IPS-11a (cell line): Measurements from ENCODE around the gene AGPAT4.

Experiments
- H3K4me3 ChIP-seq: one replicate; pipeline ENCODE4 v1.5.1; 2013; ENCODE audit warnings: low read depth, low read length, control low read depth

AGPAT4 gene

GRCh38 chr6:161284653-161285052 lies 10.8 kb upstream of the AGPAT4 start:
- H3K4me3 ChIP-seq, result no peak overlapping the region

GRCh38 chr6:161281092-161281491 lies 7.2 kb upstream of the AGPAT4 start:
- no peak overlapping the region for H3K4me3 ChIP-seq

GRCh38 chr6:161279677-161280415 lies 6.0 kb upstream of the AGPAT4 start:
- no peak overlapping the region for H3K4me3 ChIP-seq

- no peak overlapping the region for H3K4me3 ChIP-seq
These were observed 2.8 kb upstream of the AGPAT4 start for GRCh38 chr6:161276605-161277155.

- H3K4me3 ChIP-seq, result no peak overlapping the region
These were observed 1.0 kb upstream of the AGPAT4 start for GRCh38 chr6:161274898-161275297.

- H3K4me3 ChIP-seq, result peak overlapping the region; percentile 52
These were observed 612 bp upstream of the AGPAT4 start for GRCh38 chr6:161274488-161274858.

- H3K4me3 ChIP-seq, result peak overlapping the region; percentile 74
These were observed 548 bp downstream of the AGPAT4 start for GRCh38 chr6:161273274-161273751.

- peak overlapping the region; percentile 74 for H3K4me3 ChIP-seq
These were observed 1.1 kb downstream of the AGPAT4 start for GRCh38 chr6:161272635-161273273.

GRCh38 chr6:161271343-161272030 lies 2.4 kb downstream of the AGPAT4 start:
- H3K4me3 ChIP-seq, result no peak overlapping the region

- no peak overlapping the region for H3K4me3 ChIP-seq
These were observed 3.7 kb downstream of the AGPAT4 start for GRCh38 chr6:161270116-161270515.

- H3K4me3 ChIP-seq, result no peak overlapping the region
These were observed 4.6 kb downstream of the AGPAT4 start for GRCh38 chr6:161269310-161269709.

- no peak overlapping the region for H3K4me3 ChIP-seq
These were observed 5.2 kb downstream of the AGPAT4 start for GRCh38 chr6:161268531-161269210.

- H3K4me3 ChIP-seq, result no peak overlapping the region
These were observed 7.2 kb downstream of the AGPAT4 start for GRCh38 chr6:161266513-161267230.

- no peak overlapping the region for H3K4me3 ChIP-seq
These were observed 7.9 kb downstream of the AGPAT4 start for GRCh38 chr6:161265975-161266374.

GRCh38 chr6:161265554-161265953 lies 8.3 kb downstream of the AGPAT4 start:
- H3K4me3 ChIP-seq, result no peak overlapping the region

GRCh38 chr6:161264181-161264580 lies 9.7 kb downstream of the AGPAT4 start:
- no peak overlapping the region for H3K4me3 ChIP-seq

- H3K4me3 ChIP-seq, result no peak overlapping the region
These were observed 12.0 kb downstream of the AGPAT4 start for GRCh38 chr6:161261816-161262215.

GRCh38 chr6:161261325-161261724 lies 12.5 kb downstream of the AGPAT4 start:
- no peak overlapping the region for H3K4me3 ChIP-seq

- no peak overlapping the region for H3K4me3 ChIP-seq
These were observed 14.6 kb downstream of the AGPAT4 start for GRCh38 chr6:161259302-161259701.

- H3K4me3 ChIP-seq, result no peak overlapping the region
These were observed 15.9 kb downstream of the AGPAT4 start for GRCh38 chr6:161257793-161258457.
